ENCODE results near the gene CRYAA. TPM values are rescaled to one million over a fixed set of nuclear protein-coding genes. Genes with fewer than 3 reads are reported as not detected.
"Not testable (repeated sequence)": the region's sequence is repeated elsewhere in the genome, so short reads cannot be mapped to it uniquely, and the experiment has no call there.

CRYAA gene
- polyA plus RNA-seq, 3 donors: 0.16 to 0.50 TPM; not detected in 1

DNA sequence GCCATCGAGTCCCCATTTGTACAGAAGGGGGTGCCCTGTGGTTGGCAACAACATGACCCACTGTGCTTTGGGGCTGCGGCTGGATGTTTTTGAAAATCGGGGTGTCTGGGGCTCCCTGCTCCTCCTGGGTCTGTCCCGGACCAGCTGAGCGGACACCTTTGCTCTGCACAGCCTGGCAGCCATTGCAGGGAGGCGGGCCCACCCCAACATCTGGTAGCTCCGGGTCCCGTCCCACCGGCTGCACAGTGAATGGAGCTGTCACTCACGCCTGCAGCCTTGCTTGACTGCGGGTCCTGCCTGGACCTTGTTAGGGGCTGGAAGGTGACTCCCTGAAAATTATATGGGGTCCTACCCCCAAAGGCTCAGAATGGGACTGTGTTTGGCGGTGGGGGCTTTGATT is 5.1 kb downstream of the CRYAA start:
- DNase-seq (ENCODE audit: extremely low read depth in 1 of 11, low read depth in 9 of 11, low spot score in 4 of 11): not testable (repeated sequence)

DNA sequence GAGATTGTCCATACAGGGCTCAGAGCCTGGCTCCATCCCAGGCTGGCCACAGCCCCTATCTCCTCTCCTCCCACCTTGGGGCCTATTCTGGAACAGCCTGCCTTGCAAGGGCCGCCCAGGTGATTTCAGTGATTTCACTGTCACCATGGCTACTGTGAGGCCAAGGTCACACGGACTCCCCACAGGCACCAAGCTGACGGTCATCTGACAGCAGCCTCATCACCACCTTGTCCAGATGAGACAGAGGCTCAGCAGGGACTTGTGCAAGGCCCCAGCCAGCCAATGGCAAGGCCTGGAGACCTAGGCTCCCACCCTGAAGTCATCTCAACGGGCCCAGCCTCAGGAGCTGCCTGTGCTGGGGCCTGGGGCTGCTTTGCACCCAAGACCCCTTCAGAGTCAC is 6.2 kb downstream of the CRYAA start:
- DNase-seq (ENCODE audit: extremely low read depth in 1 of 11, low read depth in 9 of 11, low spot score in 4 of 11): not testable (repeated sequence)

DNA sequence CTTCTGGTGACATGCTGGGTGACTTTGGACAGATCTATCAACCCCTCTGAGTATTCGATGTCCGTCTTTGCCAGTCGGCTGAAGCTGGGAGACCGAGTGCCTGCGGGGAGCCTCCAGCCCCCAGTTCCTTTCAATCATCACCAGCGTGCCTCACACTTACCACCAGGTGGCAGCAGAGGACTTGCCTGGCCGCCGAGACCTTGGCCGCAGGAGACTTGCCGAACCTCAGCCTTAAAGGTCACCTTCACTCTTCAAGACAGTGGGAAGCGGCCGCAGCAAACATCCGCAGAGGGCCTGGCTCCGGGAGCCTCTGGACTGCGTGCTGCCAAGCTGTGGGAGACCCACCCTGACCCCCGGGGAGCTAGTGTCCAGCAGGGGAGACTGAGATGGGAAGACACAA is 7.8 kb downstream of the CRYAA start:
- not testable (repeated sequence) for DNase-seq (ENCODE audit: extremely low read depth in 1 of 11, low read depth in 9 of 11, low spot score in 4 of 11)

DNA sequence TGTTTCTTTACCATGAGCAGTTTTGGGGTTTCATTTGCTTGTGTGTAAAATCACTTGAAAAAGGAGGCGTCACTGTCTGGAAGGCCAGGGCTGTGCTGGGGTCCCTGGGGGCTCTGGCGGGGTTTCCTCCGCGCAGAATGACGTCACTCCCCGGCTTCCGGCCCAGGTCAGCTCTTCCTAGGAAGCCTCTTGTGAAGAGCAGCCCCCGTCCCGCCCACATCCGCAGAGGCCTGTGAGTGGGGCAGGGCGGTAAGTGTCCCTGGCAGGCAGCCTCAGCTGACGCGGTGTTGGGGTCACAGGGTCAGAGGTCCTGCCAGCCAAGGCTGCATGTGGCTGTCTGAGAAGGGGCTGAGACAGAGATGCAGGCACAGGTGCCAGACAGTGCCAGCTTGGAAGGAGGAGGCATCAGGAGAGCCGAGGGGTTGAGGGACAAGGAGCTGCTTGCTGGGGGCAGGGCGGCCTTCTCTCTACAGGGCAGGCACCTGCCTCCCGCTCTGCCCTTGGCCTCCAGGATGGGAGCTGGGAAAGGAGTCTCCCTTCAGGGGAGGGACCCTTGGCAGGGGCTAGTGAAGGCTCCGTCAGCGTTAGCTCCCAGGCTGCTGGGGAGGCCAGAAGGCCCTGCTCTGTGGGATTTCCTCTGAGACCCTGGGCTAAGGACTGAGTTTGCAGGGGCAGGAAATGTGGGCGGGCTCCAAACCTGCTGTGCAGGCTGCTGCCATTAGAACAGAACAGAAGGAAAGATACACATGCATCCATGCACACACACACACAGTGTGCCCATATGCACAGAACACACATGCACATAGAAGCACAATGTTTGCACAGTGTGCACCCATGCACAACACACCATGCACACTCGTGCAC is 8.5 kb downstream of the CRYAA start:
- DNase-seq (ENCODE audit: extremely low read depth in 1 of 11, low read depth in 9 of 11, low spot score in 4 of 11): not testable (repeated sequence)

DNA sequence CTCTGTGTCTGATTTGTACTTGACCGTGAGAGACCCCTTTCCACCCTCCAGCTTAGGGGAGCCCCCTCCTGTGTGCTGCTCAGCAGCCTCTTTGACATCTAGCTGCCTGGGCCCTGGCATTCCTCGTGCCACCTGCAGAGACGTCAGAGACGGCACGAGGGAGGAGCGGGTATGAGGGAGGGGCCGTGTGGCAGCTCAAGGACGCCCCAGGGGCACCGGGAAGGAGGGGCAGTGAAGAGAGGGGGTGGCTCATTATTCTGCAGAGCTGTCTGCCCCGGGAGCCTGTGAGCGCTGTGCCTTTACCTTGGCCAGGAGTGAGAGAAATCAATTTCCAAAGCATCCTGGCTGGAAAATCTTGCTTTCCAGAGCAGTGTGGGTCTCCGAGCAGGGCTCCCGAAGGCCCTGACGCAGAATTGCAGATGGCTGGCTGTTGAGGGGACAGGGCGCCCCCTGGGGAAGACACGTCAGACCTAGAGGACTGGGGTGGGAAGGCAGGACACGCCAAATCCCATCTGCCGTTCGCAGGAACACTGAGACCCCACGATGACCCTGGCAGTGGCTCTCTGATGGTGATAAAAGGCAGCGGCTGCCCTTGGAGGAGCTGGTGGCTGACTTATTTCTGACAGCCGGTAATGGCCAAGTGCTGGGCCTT is 9.5 kb downstream of the CRYAA start:
- DNase-seq (ENCODE audit: extremely low read depth in 1 of 11, low read depth in 9 of 11, low spot score in 4 of 11): not testable (repeated sequence)

DNA sequence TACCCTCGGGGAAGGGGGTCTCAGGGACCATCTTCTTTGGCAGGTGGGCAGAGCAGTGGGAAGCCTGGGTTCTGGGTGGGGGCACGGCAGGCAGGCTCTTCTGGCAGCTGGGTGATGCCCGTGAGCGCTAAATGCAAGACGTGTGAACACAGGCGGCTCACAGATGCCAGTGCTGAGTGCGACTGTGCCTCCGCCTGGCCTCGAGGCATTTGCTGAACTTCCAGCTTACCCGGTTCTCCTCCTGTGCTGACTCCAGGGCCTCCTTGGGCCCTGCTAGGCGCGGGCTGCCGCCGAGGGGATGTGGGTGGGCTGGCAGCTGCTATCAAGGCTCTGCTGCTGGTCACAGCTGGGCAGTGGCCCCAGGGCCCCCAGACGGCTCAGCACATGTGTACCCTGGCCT is 12.2 kb downstream of the CRYAA start:
- not testable (repeated sequence) for DNase-seq (ENCODE audit: extremely low read depth in 1 of 11, low read depth in 9 of 11, low spot score in 4 of 11)

DNA sequence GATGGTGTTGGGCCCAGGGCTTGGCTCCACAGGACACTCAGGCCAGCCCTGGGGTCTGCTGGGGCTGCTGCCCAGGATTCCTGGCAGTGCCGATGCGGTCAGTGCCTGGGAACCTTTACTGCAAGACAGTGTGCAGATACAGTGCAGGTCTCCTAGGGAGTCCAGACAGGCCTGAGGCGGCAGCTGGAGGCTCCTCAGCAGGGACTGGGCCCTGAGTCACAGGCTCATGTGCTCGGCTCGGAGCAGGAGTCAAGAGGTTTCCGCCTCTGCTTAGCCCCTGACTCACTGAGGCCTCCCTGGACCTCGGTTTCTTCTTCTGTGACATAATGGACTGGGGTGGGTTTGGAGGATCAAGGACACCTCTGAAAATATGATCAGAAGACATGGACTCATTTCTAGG is 18.5 kb downstream of the CRYAA start:
- not testable (repeated sequence) for DNase-seq (ENCODE audit: extremely low read depth in 1 of 11, low read depth in 9 of 11, low spot score in 4 of 11)

DNA sequence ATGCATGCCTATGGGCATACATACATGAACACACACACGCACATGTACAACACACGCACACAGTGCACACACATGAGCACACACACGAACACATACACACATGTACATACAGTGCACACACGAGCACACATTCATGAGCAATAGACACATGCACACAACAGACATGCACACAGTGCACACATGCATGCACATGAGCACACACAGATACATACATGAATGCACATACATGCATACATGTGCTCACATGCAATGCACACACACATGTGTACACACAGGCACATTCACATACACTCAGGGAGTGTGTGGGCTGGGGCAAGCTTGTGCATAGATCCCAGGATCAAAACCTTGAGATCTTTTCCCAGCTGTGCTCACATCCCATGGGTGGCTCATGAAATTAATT is 18.9 kb downstream of the CRYAA start:
- no peak for DNase-seq (ENCODE audit: extremely low read depth in 1 of 11, low read depth in 9 of 11, low spot score in 4 of 11)

DNA sequence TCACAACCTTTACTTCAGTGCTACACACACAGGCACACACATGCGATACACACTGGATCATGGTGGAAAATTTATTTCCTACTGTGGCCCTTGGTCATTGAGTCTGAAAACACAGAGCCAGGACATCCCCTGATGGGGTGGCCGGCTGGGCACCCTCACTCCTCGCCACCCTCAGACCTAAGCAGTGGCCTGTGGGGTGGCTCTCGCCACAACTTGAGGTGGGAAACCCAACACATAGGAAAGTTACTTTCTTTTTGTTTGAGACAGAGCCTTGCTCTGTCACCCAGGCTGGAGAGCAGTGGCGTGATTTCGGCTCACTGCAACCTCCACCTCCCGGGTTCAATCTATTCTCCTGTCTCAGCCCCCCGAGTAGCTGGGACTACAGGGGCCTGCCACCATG is 19.4 kb downstream of the CRYAA start:
- no peak for DNase-seq (ENCODE audit: extremely low read depth in 1 of 11, low read depth in 9 of 11, low spot score in 4 of 11)

DNA sequence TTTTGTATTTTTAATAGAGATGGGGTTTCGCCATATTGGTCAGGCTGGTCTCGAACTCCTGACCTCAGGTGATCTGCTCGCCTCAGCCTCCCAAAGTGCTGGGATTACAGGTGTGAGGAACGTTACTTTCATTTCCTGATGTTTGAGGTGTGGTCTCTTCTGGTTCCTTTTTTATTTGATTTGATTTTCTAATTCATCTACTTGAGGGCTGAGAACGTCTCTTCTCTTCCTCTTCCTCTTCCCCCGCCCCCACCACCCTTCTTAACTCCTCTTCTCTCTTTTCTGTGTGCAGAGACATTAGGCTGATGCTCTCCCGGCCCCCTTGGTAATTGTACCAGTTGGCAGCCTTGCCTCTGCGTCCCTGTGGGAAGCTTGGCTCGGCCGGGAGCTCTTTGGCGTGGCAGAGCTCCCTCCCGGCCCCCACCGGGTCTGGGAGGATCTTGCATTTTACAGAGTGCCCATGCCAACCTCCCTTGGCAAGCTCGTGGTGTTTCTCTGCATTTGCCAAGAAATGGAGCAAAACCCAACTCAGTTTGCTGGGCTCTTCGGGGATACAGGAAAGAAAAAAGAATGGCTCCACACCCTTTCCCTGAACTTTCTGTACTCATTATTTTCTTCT is 19.9 kb downstream of the CRYAA start:
- DNase-seq (ENCODE audit: extremely low read depth in 1 of 11, low read depth in 9 of 11, low spot score in 4 of 11): no peak

DNA sequence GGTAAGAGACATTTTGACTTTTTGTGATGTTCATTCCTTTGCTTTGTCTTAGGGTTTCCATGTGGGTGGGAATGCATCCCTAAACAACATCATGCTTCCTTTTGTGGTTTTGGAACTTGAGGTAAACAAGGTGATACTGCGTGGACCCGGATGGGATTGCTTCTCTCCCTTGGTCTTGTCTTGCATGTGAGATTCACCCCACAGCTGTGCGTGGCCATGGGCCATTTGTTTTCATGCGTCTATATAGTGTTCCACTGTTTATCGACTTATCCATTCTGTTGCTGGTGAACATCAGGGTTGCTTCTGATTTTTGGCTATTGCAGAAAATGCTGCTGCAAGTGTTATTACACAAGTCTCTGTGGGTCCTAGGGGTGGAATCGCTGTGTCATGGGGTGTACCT is 21.1 kb downstream of the CRYAA start:
- DNase-seq (ENCODE audit: extremely low read depth in 1 of 11, low read depth in 9 of 11, low spot score in 4 of 11): no peak

DNA sequence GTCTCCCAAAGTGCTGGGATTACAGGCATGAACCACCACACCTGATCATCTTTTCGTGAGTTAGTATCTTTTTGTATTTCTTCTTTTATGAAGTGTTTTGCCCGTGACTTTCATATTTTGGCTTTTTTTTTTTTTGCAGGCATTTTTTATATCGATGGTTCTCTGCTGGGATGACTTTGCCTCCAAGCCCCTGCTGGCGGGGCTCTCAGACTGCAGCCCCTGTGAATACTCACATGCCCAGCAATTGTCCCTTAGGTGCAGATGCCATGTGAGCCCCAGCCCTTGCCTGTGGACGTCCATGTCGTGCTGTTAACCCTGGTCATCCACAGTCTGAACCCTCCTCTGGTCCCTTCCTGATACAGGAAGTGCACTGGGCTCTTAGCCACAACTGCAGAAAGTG is 21.7 kb downstream of the CRYAA start:
- no peak for DNase-seq (ENCODE audit: extremely low read depth in 1 of 11, low read depth in 9 of 11, low spot score in 4 of 11)

DNA sequence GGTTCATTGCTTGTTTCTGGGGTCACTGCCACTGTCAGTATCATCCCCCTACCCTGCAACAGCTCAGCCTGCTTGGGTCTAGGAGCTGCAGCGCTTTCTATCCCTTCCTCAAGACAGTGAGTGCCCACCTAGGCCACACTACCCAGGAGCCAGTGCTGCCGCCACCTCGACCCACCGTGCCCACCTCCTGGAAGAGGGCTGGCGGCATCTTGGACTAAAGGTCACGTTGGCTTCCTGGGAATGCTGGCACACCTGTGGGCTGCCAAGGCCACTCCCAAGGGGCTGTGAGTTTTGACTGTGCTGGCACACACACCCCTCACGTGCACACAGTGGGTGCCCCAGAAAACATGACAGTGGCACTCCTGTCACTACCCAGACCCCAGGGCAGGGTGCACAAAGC is 22.1 kb downstream of the CRYAA start:
- DNase-seq (ENCODE audit: extremely low read depth in 1 of 11, low read depth in 9 of 11, low spot score in 4 of 11): no peak

DNA sequence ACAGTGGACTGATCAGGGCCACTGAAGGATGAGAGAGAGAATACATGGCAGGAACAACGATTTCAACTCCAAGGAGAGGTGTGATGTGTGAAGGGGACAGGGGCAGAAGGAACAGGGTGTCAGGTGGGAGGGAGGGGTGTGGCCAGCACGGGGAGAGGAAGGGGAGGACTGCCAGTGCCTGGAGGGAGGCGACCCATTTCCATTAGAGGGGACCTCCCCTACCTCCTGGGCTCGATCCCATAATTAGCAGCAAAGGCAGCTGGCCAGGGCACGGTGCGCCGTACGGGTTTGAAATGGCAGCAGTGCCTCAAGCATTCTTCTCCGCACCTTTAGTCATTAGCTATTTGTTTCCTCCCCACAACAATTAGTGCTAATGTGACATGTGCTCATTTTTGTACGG is 22.7 kb downstream of the CRYAA start:
- DNase-seq (ENCODE audit: extremely low read depth in 1 of 11, low read depth in 9 of 11, low spot score in 4 of 11): no peak

DNA sequence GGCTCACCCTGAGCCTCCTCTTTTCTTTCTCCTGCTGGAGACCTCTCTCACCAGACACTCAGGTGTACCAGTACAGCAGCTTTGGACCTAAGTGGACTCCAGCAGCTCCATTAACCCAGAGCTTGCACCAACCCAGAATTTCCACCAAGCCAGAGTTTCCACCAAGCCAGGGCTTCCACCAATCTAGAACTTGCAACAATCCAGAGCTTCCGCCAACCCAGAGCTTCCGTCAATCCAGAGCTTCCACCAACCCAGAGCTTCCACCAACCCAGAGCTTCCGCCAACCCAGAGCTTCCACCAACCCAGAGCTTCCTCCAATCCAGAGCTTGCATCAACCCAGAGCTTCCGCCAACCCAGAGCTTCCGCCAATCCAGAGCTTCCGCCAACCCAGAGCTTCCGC is 23.2 kb downstream of the CRYAA start:
- DNase-seq (ENCODE audit: extremely low read depth in 1 of 11, low read depth in 9 of 11, low spot score in 4 of 11): no peak

DNA sequence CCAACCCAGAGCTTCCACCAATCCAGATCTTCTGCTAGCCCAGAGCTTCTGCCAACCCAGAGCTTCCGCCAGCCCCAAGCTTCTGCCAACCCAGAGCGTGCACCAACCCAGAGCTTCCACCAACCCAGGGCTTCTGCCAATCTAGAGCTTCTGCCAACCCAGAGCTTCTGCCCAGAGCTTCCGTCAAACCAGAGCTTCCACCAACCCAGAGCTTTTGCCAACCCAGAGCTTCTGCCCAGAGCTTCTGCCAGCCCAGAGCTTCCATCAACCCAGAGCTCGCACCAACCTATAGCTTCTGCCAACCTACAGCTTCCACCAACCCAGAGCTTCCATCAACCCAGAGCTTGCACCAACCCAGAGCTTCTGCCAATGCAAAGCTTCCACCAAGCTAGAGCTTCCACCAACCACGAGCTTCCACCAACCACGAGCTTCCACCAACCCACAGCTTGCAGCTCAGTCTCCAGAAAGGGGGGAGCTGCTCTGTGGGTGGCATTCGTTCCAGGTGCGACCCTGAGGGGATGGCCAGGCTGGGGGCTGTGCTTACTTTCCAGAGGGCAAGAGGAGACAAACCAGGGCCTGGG is 23.8 kb downstream of the CRYAA start:
- no peak for DNase-seq (ENCODE audit: extremely low read depth in 1 of 11, low read depth in 9 of 11, low spot score in 4 of 11)

DNA sequence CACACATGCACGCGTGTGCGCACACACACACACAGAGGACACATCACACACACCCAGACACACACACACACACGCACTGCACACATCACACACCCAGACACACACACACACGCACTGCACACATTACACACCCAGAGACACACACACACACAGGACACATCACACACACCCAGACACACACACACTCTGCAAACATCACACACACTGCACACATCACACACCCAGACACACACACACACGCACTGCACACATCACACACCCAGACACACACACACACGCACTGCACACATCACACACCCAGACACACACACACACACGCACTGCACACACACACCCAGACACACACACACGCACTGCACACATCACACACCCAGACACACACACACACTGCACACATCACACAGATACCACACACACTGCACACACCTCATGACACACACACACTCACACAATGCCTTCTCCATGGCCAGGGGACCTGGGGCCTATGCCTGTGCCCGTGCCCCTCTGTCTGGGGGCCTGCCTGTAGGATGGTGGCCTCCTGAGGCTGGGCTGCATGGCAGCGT is 24.4 kb downstream of the CRYAA start:
- no peak for DNase-seq (ENCODE audit: extremely low read depth in 1 of 11, low read depth in 9 of 11, low spot score in 4 of 11)

DNA sequence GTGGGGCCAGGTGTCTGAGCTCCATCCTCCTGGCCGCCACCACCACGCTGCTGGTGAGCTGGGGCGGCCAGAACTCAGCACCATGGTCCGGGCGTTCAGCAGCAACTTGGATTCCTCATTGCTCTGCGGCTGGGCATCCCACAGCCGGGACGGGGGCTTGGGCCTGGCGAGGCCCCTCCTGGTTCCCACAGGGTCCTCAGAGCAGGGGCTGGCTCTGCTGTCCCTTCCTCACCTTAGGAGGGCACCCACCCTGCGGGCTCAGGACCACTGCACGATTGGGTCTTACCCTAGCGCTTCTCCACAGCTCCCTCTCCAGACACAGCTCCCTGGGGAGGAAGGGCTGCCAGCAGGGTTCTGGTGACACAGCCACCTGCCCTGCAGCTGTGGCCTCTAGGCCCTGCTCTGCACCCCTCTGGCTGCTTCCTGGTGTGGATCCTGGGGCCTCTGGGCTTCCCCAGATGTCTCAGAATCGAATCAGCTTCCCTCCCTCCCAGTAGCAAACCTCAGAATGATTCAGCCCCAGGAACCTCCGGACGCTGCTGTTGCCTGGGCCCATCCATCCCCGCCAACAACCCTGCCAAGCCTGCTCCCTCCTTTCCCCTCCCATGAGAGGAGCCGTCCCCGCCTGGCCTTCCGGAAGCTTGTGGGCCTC is 25.0 kb downstream of the CRYAA start:
- DNase-seq (ENCODE audit: extremely low read depth in 1 of 11, low read depth in 9 of 11, low spot score in 4 of 11): no peak
